ENCODE data around the gene DDIT3.

Gene DDIT3

DNA sequence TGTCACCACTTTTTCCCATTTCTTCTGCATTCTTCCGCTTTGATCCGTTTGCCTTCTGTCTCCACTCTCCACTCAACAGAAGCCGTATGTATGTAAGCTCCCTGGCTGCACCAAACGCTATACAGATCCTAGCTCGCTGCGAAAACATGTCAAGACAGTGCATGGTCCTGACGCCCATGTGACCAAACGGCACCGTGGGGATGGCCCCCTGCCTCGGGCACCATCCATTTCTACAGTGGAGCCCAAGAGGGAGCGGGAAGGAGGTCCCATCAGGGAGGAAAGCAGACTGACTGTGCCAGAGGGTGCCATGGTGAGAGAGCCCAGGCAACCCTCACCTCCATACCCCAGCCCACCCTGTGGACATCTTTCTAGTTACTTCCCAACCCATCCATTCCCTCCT, 52.4 kb downstream of the DDIT3 start:
- Histone ChIP-seq H3K36me3 (no peaks in the 10 kb centered on the region), H3K27me3 (peaks cover 0 to 30% of the 10 kb centered on the region in 2 donors), H3K4me3 (no peak overlapping the region), H3K9me3 (no peaks in the 10 kb centered on the region), H3K27ac (no peak overlapping the region), H3K4me1 (no peaks in the 10 kb centered on the region)
- intact Hi-C loops (cut with DNase I; ENCODE audit: low total_unique reads) = no loop called here
- TF ChIP-seq, protein P1, sequence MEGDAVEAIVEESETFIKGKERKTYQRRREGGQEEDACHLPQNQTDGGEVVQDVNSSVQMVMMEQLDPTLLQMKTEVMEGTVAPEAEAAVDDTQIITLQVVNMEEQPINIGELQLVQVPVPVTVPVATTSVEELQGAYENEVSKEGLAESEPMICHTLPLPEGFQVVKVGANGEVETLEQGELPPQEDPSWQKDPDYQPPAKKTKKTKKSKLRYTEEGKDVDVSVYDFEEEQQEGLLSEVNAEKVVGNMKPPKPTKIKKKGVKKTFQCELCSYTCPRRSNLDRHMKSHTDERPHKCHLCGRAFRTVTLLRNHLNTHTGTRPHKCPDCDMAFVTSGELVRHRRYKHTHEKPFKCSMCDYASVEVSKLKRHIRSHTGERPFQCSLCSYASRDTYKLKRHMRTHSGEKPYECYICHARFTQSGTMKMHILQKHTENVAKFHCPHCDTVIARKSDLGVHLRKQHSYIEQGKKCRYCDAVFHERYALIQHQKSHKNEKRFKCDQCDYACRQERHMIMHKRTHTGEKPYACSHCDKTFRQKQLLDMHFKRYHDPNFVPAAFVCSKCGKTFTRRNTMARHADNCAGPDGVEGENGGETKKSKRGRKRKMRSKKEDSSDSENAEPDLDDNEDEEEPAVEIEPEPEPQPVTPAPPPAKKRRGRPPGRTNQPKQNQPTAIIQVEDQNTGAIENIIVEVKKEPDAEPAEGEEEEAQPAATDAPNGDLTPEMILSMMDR (IDR thresholded peaks at IDR 0.05) = no peak
- DNase-seq = no peak

DNA sequence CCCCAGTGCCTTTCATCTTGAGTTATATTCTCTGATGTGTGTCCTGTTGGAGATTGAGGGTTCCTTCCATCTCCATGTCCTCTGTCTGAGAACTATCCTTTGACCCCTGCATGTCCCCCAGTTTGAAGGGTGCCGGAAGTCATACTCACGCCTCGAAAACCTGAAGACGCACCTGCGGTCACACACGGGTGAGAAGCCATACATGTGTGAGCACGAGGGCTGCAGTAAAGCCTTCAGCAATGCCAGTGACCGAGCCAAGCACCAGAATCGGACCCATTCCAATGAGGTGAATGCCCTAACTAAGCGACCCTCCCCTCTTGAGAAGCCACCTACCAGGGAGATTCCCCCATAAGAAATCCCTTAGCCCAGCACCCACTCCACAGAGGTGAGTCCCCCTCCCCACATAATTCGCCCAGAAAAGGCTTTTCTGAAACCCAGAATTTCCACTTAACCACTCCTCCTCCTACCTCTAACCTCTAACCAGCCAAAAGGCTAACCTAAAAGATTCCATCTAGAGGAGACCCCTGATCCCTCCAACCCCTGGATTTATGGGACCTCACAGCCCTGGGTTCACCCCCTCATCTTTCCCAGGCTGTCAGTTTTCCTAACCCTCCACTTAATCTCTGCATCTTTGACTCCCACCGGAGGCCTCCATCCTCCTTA, 53.0 kb downstream of the DDIT3 start:
- DNase-seq = no peak
- Histone ChIP-seq H3K27ac (no peak overlapping the region), H3K27me3 (peaks cover 0 to 24% of the 10 kb centered on the region in 2 donors), H3K4me3 (no peak overlapping the region), H3K36me3 (no peaks in the 10 kb centered on the region), H3K9me3 (no peaks in the 10 kb centered on the region), H3K4me1 (no peaks in the 10 kb centered on the region)
- intact Hi-C loops (cut with DNase I; ENCODE audit: low total_unique reads) = no loop called here
- TF ChIP-seq, protein P1 (IDR thresholded peaks at IDR 0.05) = no peak

All from tibial artery (tissue), 4 donors.